Stimulated activated CD4-positive, alpha-beta T cell treated with anti-CD3 and anti-CD28 coated beads, Interleukin-1b, Interleukin-23, amount 100 ng/mL, for 48 hours (primary cell): Measurements from ENCODE around the gene OR10P1.

Experiments
- DNase-seq: peaks from one replicate; pipeline ENCODE4 v3.0.0-alpha.2; 2020

The OR10P1 gene

GRCh38 chr12:55652352-55652751 lies 15.7 kb downstream of the OR10P1 start:
- DNase-seq: peak; percentile 34

GRCh38 chr12:55653031-55653430 lies 16.3 kb downstream of the OR10P1 start:
- no peak for DNase-seq

- DNase-seq: no peak
Observed at GRCh38 chr12:55654511-55655214, 18.0 kb downstream of the OR10P1 start.

GRCh38 chr12:55657212-55657611 lies 20.5 kb downstream of the OR10P1 start:
- DNase-seq: no peak

GRCh38 chr12:55658212-55658611 lies 21.5 kb downstream of the OR10P1 start:
- no peak for DNase-seq

GRCh38 chr12:55658635-55659391 lies 22.1 kb downstream of the OR10P1 start:
- no peak for DNase-seq

- DNase-seq: no peak
Observed at GRCh38 chr12:55659486-55660385, 23.0 kb downstream of the OR10P1 start.

- no peak for DNase-seq
Observed at GRCh38 chr12:55663391-55663790, 26.7 kb downstream of the OR10P1 start.

GRCh38 chr12:55664826-55665225 lies 28.1 kb downstream of the OR10P1 start:
- DNase-seq: no peak

GRCh38 chr12:55666508-55666907 lies 29.8 kb downstream of the OR10P1 start:
- no peak for DNase-seq

GRCh38 chr12:55670276-55670675 lies 33.6 kb downstream of the OR10P1 start:
- no peak for DNase-seq

- no peak for DNase-seq
Observed at GRCh38 chr12:55671746-55672145, 35.1 kb downstream of the OR10P1 start.

GRCh38 chr12:55673638-55674037 lies 36.9 kb downstream of the OR10P1 start:
- no peak for DNase-seq

- no peak for DNase-seq
Observed at GRCh38 chr12:55675666-55676065, 39.0 kb downstream of the OR10P1 start.

GRCh38 chr12:55676707-55677106 lies 40.0 kb downstream of the OR10P1 start:
- no peak for DNase-seq

GRCh38 chr12:55679691-55680090 lies 43.0 kb downstream of the OR10P1 start:
- DNase-seq: no peak

GRCh38 chr12:55681142-55682077 lies 44.7 kb downstream of the OR10P1 start:
- DNase-seq: no peak

- DNase-seq: no peak
Observed at GRCh38 chr12:55682087-55682796, 45.5 kb downstream of the OR10P1 start.

GRCh38 chr12:55683676-55684075 lies 47.0 kb downstream of the OR10P1 start:
- no peak for DNase-seq

GRCh38 chr12:55684761-55685370 lies 48.2 kb downstream of the OR10P1 start:
- DNase-seq: no peak

GRCh38 chr12:55685671-55686070 lies 49.0 kb downstream of the OR10P1 start:
- DNase-seq: no peak
